DMS 273 treated with DMSO at 0.1 percent for 48 hours (cell line): ENCODE data around the gene MPP7.

Experiments used
- DNase-seq: peaks from one replicate; lab custom pipeline; 2025; lab: John Stamatoyannopoulos, UW

The MPP7 gene

GRCh38 chr10:28305553-28305952, 2.7 kb upstream of the MPP7 start:
- DNase-seq, result no peak

- DNase-seq, result no peak
Observed at GRCh38 chr10:28304032-28304571, 1.2 kb upstream of the MPP7 start.

GRCh38 chr10:28302012-28302637, 739 bp downstream of the MPP7 start:
- no peak for DNase-seq

GRCh38 chr10:28300027-28300426, 2.8 kb downstream of the MPP7 start:
- DNase-seq, result no peak

- DNase-seq, result no peak
Observed at GRCh38 chr10:28298951-28299350, 3.9 kb downstream of the MPP7 start.

- DNase-seq, result no peak
Observed at GRCh38 chr10:28296023-28296422, 6.8 kb downstream of the MPP7 start.

GRCh38 chr10:28295336-28295735, 7.5 kb downstream of the MPP7 start:
- no peak for DNase-seq

GRCh38 chr10:28294809-28295208, 8.1 kb downstream of the MPP7 start:
- DNase-seq, result no peak

- DNase-seq, result no peak
Observed at GRCh38 chr10:28294169-28294532, 8.7 kb downstream of the MPP7 start.

- DNase-seq, result peak; percentile 1
Observed at GRCh38 chr10:28293236-28294168, 9.4 kb downstream of the MPP7 start.

GRCh38 chr10:28291881-28292297, 11.0 kb downstream of the MPP7 start:
- no peak for DNase-seq

- no peak for DNase-seq
Observed at GRCh38 chr10:28285816-28286215, 17.0 kb downstream of the MPP7 start.

- DNase-seq, result no peak
Observed at GRCh38 chr10:28284126-28284525, 18.7 kb downstream of the MPP7 start.

- no peak for DNase-seq
Observed at GRCh38 chr10:28283251-28283650, 19.6 kb downstream of the MPP7 start.

- DNase-seq, result no peak
Observed at GRCh38 chr10:28282336-28282735, 20.5 kb downstream of the MPP7 start.

GRCh38 chr10:28281726-28282315, 21.0 kb downstream of the MPP7 start:
- DNase-seq, result no peak

GRCh38 chr10:28280652-28281051, 22.2 kb downstream of the MPP7 start:
- no peak for DNase-seq

GRCh38 chr10:28279878-28280277, 23.0 kb downstream of the MPP7 start:
- no peak for DNase-seq

GRCh38 chr10:28278842-28279241, 24.0 kb downstream of the MPP7 start:
- no peak for DNase-seq

- DNase-seq, result no peak
Observed at GRCh38 chr10:28276384-28276783, 26.5 kb downstream of the MPP7 start.

GRCh38 chr10:28274475-28274874, 28.4 kb downstream of the MPP7 start:
- DNase-seq, result no peak

GRCh38 chr10:28273343-28273742, 29.5 kb downstream of the MPP7 start:
- no peak for DNase-seq
